Heart right ventricle (tissue), 16 donors: ENCODE measurements around the gene VIL1. TPM values are rescaled to one million over a fixed set of nuclear protein-coding genes. Genes with fewer than 3 reads are reported as not detected.

Source experiments
- ATAC-seq, 8 donors: fragments of 200-7000 bp; cut with Tn5 transposase; one replicate each; pipeline ENCODE4 v1.9.1; 2020; ENCODE audit warnings: mild to moderate bottlenecking in 8 of 8, moderate library complexity in 8 of 8, moderate number of reproducible peaks in 1 of 8
- DNase-seq, 2 donors: peaks; one replicate each; pipeline ENCODE4 v3.0.0-alpha.2; 2020
- H3K27ac ChIP-seq, 10 donors: fragments of 200-600 bp; sonication (generic) in 2 of 10; one replicate each; pipeline versions ENCODE4 v1.5.0 to v1.8.0; 2020 to 2022; ENCODE audit warnings: mild to moderate bottlenecking in 3 of 10
- H3K27me3 ChIP-seq, 7 donors: fragments of 200-600 bp; one replicate each; pipeline ENCODE4 v1.8.0; 2021 to 2022; ENCODE audit warnings: mild to moderate bottlenecking in 2 of 7
- H3K36me3 ChIP-seq, 9 donors: fragments of 200-600 bp; sonication (generic) in 1 of 9; one replicate each; pipeline versions ENCODE4 v1.5.0 to v1.8.0; 2020 to 2022; ENCODE audit warnings: mild to moderate bottlenecking in 2 of 9
- H3K4me1 ChIP-seq, 9 donors: fragments of 200-600 bp; sonication (generic) in 1 of 9; one replicate each; pipeline versions ENCODE4 v1.5.0 to v1.8.0; 2020 to 2022; ENCODE audit warnings: mild to moderate bottlenecking in 4 of 9
- H3K4me3 ChIP-seq, 10 donors: fragments of 200-600 bp; sonication (generic) in 2 of 10; one replicate each; pipeline versions ENCODE4 v1.5.0 to v1.8.0; 2020 to 2022; ENCODE audit warnings: mild to moderate bottlenecking in 7 of 10, moderate library complexity in 2 of 10
- H3K9me3 ChIP-seq, 11 donors: fragments of 200-600 bp in 10 of 11; sonication (generic) in 2 of 11; one replicate each; pipeline versions ENCODE4 v1.5.0 to v1.8.0; 2013 to 2022; ENCODE audit warnings: mild to moderate bottlenecking in 2 of 11, control low read depth in 1 of 11, moderate library complexity in 1 of 11
- WGBS, 2 donors: extraction: QIAGEN DNeasy Blood & Tissue Kit; methylation state at CpG; one replicate each; pipeline ENCODE4 v1.1.7; 2013; ENCODE audit warnings: inconsistent platforms in 1 of 2; 5-methylcytosine and 5-hydroxymethylcytosine counted together
- intact Hi-C, 10 donors: fragments of 100-400 bp; cut with DNase I; formaldehyde crosslinking; loops; one replicate each; pipeline versions ENCODE4 v1.11.1 to v1.14.2; 2022
- polyA plus RNA-seq, 2 donors: library from polyadenylated mRNA; stranded (reverse); fragments of 200-250 nt; gene quantifications; one replicate each; pipeline ENCODE4 v1.2.3, GENCODE V29; 2013
- total RNA-seq, 10 donors: library from RNA; stranded (reverse); fragmentation: NEBNext Ultra II Directional in 3 of 10; extraction: Animal tissue kit (Norgen Biotek cat#: 25700) in 3 of 10; gene quantifications; one replicate each; pipeline versions ENCODE4 v1.2.1 to v1.2.4, GENCODE V29; 2021 to 2023
- TF ChIP-seq, protein P1 (sequence below), 9 donors: fragments of 200-600 bp; sonication (generic) in 2 of 9; IDR thresholded peaks; one replicate each; pipeline versions ENCODE4 v1.5.0 to v1.8.0; 2021 to 2022; ENCODE audit warnings: antibody characterized with exemption in 9 of 9, mild to moderate bottlenecking in 5 of 9, moderate library complexity in 1 of 9
- donor health status: Arrhythmogenic right ventricular cardiomyopathy.
- donor health status: ischemic (EF 13 %, LVEDD 7.1; RV severe dilation, severe dysfunction).
- donor health status: healthy with polysubstance abuse.
- donor health status: DM: no; HTN: yes; CAD: no.
- donor health status: DM: no; HTN: no; CAD: no.
- donor health status: ischemic (EF 25% LVEDD 6.9; RV normal size, moderate dysfunction).
- donor health status: ischemic (EF 25% LVEDD 5.7; RV mildly dilated, moderate dysfunction).
- donor health status: healthy.
- donor health status: DM: yes; HTN: yes; CAD: no.
- donor health status: Ischemic cardiomyopathy.
- donor health status: ischemic (EF 35%, LVEDD 5.7; RV mildly dilated, moderate dysfunction).
- donor health status: nonischemic (EF 11% LVEDD 7.7; RV severe dilation, severe dysfunction).
- donor health status: DM: yes; HTN: yes; CAD: no.
- donor health status: PGD.
- donor health status: ischemic (EF 29% LVEDD 5.4; RV normal size, mild dysfunction).
- donor health status: nonischemic (EF 23%, LVEDD 6.1; RV moderate dilation, normal function).

VIL1 gene
- total and polyA plus RNA-seq, 12 donors = 0.06 TPM; not detected in 11

- intact Hi-C loops = no loop called here
- DNase-seq (no peak), ATAC-seq (peak in 1 of 8 donors; percentile 16)
These were observed 16.4 kb downstream of the VIL1 start for GRCh38 chr2:218435003-218435982.

GRCh38 chr2:218436992-218437391 lies 18.1 kb downstream of the VIL1 start:
- Histone ChIP-seq H3K4me1 (peaks cover 0 to 5% (median 0%) of the 10 kb centered on the region in 9 donors), H3K27me3 (no peaks in the 10 kb centered on the region), H3K4me3 (no peak overlapping the region), H3K9me3 (no peaks in the 10 kb centered on the region), H3K27ac (no peak overlapping the region), H3K36me3 (no peaks in the 10 kb centered on the region)
- WGBS, 2 donors = 93% methylated on average over 5 of the region's 5 CpGs
- DNase-seq (no peak), ATAC-seq (no peak)
- intact Hi-C loops = no loop called here
- TF ChIP-seq, protein P1, sequence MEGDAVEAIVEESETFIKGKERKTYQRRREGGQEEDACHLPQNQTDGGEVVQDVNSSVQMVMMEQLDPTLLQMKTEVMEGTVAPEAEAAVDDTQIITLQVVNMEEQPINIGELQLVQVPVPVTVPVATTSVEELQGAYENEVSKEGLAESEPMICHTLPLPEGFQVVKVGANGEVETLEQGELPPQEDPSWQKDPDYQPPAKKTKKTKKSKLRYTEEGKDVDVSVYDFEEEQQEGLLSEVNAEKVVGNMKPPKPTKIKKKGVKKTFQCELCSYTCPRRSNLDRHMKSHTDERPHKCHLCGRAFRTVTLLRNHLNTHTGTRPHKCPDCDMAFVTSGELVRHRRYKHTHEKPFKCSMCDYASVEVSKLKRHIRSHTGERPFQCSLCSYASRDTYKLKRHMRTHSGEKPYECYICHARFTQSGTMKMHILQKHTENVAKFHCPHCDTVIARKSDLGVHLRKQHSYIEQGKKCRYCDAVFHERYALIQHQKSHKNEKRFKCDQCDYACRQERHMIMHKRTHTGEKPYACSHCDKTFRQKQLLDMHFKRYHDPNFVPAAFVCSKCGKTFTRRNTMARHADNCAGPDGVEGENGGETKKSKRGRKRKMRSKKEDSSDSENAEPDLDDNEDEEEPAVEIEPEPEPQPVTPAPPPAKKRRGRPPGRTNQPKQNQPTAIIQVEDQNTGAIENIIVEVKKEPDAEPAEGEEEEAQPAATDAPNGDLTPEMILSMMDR (IDR thresholded peaks at IDR 0.05) = no peak

More at GRCh38 chr2:218435003-218435982, 16.4 kb downstream of the VIL1 start:
- 94 to 95% methylated on average over 11 of the region's 11 CpGs for WGBS, 2 donors
- TF ChIP-seq, protein P1 (IDR thresholded peaks at IDR 0.05) = no peak
- H3K4me1 ChIP-seq = peaks cover 0 to 5% (median 0%) of the 10 kb centered on the region in 9 donors
- no peaks in the 10 kb centered on the region for H3K9me3 ChIP-seq
- no peaks in the 10 kb centered on the region for H3K36me3 ChIP-seq
- no peak overlapping the region for H3K27ac ChIP-seq
- H3K27me3 ChIP-seq = no peaks in the 10 kb centered on the region
- H3K4me3 ChIP-seq = no peak overlapping the region

DNA sequence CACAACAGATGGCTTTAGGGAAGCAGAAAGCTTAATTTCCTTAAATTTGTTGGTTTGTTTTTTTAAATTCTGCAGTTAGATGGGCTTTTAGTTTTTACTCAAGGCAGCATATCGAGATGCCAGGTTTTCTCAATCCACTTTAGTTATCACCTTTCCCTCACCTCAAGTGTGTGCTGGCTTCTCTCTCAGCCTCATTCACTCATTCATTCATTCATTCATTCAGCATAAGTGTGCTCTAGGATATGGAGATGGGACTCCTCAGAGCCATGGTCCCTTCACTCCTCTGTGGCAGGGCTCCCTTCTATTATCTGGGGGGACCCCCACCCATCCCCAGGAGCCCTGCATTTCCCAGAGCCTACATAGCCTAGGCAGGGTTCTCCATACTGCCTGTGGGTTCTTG lies 19.0 kb downstream of the VIL1 start:
- peaks cover 0 to 5% (median 0%) of the 10 kb centered on the region in 9 donors for H3K4me1 ChIP-seq
- 91 to 95% methylated on average over 1 of the region's 1 CpG for WGBS, 2 donors
- ATAC-seq = no peak

GRCh38 chr2:218438596-218438995 lies 19.7 kb downstream of the VIL1 start:
- peak in 2 of 8 donors; percentile 38 to 49 for ATAC-seq

More for the DNA sequence above, 19.0 kb downstream of the VIL1 start:
- intact Hi-C loops = no loop called here
- no peak for DNase-seq
- no peak overlapping the region for H3K4me3 ChIP-seq
- TF ChIP-seq, protein P1 (IDR thresholded peaks at IDR 0.05) = no peak
- H3K36me3 ChIP-seq = no peaks in the 10 kb centered on the region
- no peaks in the 10 kb centered on the region for H3K27me3 ChIP-seq
- H3K9me3 ChIP-seq = no peaks in the 10 kb centered on the region
- H3K27ac ChIP-seq = no peak overlapping the region

More at GRCh38 chr2:218438596-218438995, 19.7 kb downstream of the VIL1 start:
- intact Hi-C loops = no loop called here
- WGBS, 2 donors = 67 to 77% methylated on average over 4 of the region's 4 CpGs
- H3K27ac ChIP-seq = no peak overlapping the region
- H3K27me3 ChIP-seq = no peaks in the 10 kb centered on the region
- no peaks in the 10 kb centered on the region for H3K36me3 ChIP-seq
- DNase-seq = no peak
- no peaks in the 10 kb centered on the region for H3K9me3 ChIP-seq
- TF ChIP-seq, protein P1 (IDR thresholded peaks at IDR 0.05) = no peak
- no peak overlapping the region for H3K4me3 ChIP-seq
- H3K4me1 ChIP-seq = peaks cover 0 to 5% (median 0%) of the 10 kb centered on the region in 9 donors
